Measurements from ENCODE around the gene POU2F1.

Gene POU2F1

GRCh38 chr1:167472752-167473521 lies 252.3 kb downstream of the POU2F1 start:
- no peak for DNase-seq

- no peak for DNase-seq
Observed at GRCh38 chr1:167473761-167474160, 253.1 kb downstream of the POU2F1 start.

GRCh38 chr1:167474191-167474641 lies 253.5 kb downstream of the POU2F1 start:
- no peak for DNase-seq

- no peak for DNase-seq
Observed at GRCh38 chr1:167476061-167476460, 255.4 kb downstream of the POU2F1 start.

Data from NCI-H226 (cell line).